PC-9 (cell line): Measurements from ENCODE around the gene INVS.
"Not testable (repeated sequence)": the region's sequence is repeated elsewhere in the genome, so short reads cannot be mapped to it uniquely, and the experiment has no call there.

Source experiments
- EZH2 ChIP-seq: fragments of 200-600 bp; sonication (generic); IDR thresholded peaks from 2 replicates; pipeline ENCODE4 v1.8.0; 2017; ENCODE audit warnings: antibody characterized with exemption, low read depth
- TF ChIP-seq, protein P1 (sequence below): fragments of 200-600 bp; sonication (generic); conservative IDR thresholded peaks from 2 replicates; pipeline ENCODE4 v1.6.1; 2017; ENCODE audit warnings: mixed run types, antibody characterized with exemption, mild to moderate bottlenecking, moderate library complexity

DNA sequence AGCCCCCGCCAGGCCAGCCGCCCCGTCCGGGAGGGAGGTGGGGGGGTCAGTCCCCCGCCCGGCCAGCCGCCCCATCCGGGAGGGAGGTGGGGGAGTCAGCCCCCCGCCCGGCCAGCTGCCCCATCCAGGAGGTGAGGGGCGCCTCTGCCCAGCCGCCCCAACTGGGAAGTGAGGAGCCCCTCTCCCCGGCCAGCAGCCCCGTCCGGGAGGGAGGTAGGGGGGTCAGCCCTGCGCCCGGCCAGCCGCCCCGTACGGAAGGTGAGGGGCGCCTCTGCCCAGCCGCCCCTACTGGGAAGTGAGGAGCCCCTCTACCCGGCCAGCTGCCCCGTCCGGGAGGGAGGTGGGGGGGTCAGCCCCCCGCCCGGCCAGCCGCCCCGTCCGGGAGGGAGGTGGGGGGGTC, 31.1 kb upstream of the INVS start:
- TF ChIP-seq EZH2, result not testable (repeated sequence)
- TF ChIP-seq, protein P1, sequence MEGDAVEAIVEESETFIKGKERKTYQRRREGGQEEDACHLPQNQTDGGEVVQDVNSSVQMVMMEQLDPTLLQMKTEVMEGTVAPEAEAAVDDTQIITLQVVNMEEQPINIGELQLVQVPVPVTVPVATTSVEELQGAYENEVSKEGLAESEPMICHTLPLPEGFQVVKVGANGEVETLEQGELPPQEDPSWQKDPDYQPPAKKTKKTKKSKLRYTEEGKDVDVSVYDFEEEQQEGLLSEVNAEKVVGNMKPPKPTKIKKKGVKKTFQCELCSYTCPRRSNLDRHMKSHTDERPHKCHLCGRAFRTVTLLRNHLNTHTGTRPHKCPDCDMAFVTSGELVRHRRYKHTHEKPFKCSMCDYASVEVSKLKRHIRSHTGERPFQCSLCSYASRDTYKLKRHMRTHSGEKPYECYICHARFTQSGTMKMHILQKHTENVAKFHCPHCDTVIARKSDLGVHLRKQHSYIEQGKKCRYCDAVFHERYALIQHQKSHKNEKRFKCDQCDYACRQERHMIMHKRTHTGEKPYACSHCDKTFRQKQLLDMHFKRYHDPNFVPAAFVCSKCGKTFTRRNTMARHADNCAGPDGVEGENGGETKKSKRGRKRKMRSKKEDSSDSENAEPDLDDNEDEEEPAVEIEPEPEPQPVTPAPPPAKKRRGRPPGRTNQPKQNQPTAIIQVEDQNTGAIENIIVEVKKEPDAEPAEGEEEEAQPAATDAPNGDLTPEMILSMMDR, result not testable (repeated sequence)
